Activated naive CD4-positive, alpha-beta T cell treated with anti-CD3 and anti-CD28 coated beads, Interleukin-2, amount 10 ng/mL, durations not matched to agents 7 days and 5 days (primary cell): ENCODE data around the gene NDUFAF5.

Experiments used
- CTCF ChIA-PET: fragments of 350-600 bp; sonication (Branson Sonifier 250); formaldehyde crosslinking; loops from one replicate; lab custom pipeline; 2021; ENCODE audit warnings: antibody characterized with exemption; lab: Charles Lee
- DNase-seq: peaks from one replicate; pipeline ENCODE4 v3.0.0-alpha.2; 2020
- H3K27ac Mint-ChIP-seq: one replicate; pipeline ENCODE4 v1.8.0; 2021; ENCODE audit warnings: mild to moderate bottlenecking, moderate library complexity, mixed read lengths
- H3K27me3 Mint-ChIP-seq: one replicate; pipeline ENCODE4 v1.8.0; 2021; ENCODE audit warnings: mild to moderate bottlenecking, mixed read lengths
- H3K36me3 Mint-ChIP-seq: one replicate; pipeline ENCODE4 v1.8.0; 2021; ENCODE audit warnings: mixed read lengths
- H3K4me1 Mint-ChIP-seq: one replicate; pipeline ENCODE4 v1.8.0; 2021; ENCODE audit warnings: mixed read lengths
- H3K4me3 Mint-ChIP-seq: one replicate; pipeline ENCODE4 v1.8.0; 2021; ENCODE audit warnings: mild to moderate bottlenecking, moderate library complexity, mixed read lengths
- H3K9me3 Mint-ChIP-seq: one replicate; pipeline ENCODE4 v1.8.0; 2021; ENCODE audit warnings: mixed read lengths

The NDUFAF5 gene

GRCh38 chr20:13790708-13791107 lies 5.9 kb downstream of the NDUFAF5 start:
- peaks cover 23% of the 10 kb centered on the region for H3K4me1 Mint-ChIP-seq
- no peaks in the 10 kb centered on the region for H3K27me3 Mint-ChIP-seq
- DNase-seq, result no peak
- no peak overlapping the region for H3K4me3 Mint-ChIP-seq
- H3K36me3 Mint-ChIP-seq, result peaks cover 40% of the 10 kb centered on the region
- H3K27ac Mint-ChIP-seq, result no peak overlapping the region
- CTCF ChIA-PET, result interaction anchor here (0.9 kb wide), 1 partner anchor 20 kb away, joined by 3 read pairs; no protein-coding TSS in a partner anchor
- no peaks in the 10 kb centered on the region for H3K9me3 Mint-ChIP-seq

- CTCF ChIA-PET, result interaction anchor here (0.9 to 1.5 kb wide), 3 partner anchors 7 to 28 kb away, joined by 3 read pairs; partner anchors contain the start of genes ESF1 and NDUFAF5
- no peak overlapping the region for H3K27ac Mint-ChIP-seq
- no peaks in the 10 kb centered on the region for H3K9me3 Mint-ChIP-seq
- no peaks in the 10 kb centered on the region for H3K27me3 Mint-ChIP-seq
- DNase-seq, result no peak
- H3K4me1 Mint-ChIP-seq, result peaks cover 12% of the 10 kb centered on the region
- H3K36me3 Mint-ChIP-seq, result peaks cover 47% of the 10 kb centered on the region
- no peak overlapping the region for H3K4me3 Mint-ChIP-seq
Measured at GRCh38 chr20:13791540-13792459, 7.0 kb downstream of the NDUFAF5 start.

GRCh38 chr20:13793001-13793400 lies 8.2 kb downstream of the NDUFAF5 start:
- H3K36me3 Mint-ChIP-seq, result peaks cover 46% of the 10 kb centered on the region
- H3K27ac Mint-ChIP-seq, result no peak overlapping the region
- H3K9me3 Mint-ChIP-seq, result no peaks in the 10 kb centered on the region
- CTCF ChIA-PET, result interaction anchor here (1.2 to 1.5 kb wide), 2 partner anchors 9 to 26 kb away, joined by 3 read pairs; partner anchors contain the start of genes ESF1 and NDUFAF5
- H3K4me1 Mint-ChIP-seq, result peaks cover 4% of the 10 kb centered on the region
- H3K27me3 Mint-ChIP-seq, result no peaks in the 10 kb centered on the region
- no peak for DNase-seq
- no peak overlapping the region for H3K4me3 Mint-ChIP-seq

- Mint-ChIP-seq H3K27me3 (no peaks in the 10 kb centered on the region), H3K4me1 (peaks cover 2% of the 10 kb centered on the region), H3K36me3 (peaks cover 54% of the 10 kb centered on the region), H3K4me3 (no peak overlapping the region), H3K9me3 (no peaks in the 10 kb centered on the region), H3K27ac (no peak overlapping the region)
- DNase-seq, result no peak
- CTCF ChIA-PET, result no interaction called here
Measured at GRCh38 chr20:13794667-13795066, 9.8 kb downstream of the NDUFAF5 start.

GRCh38 chr20:13799040-13799439 lies 14.2 kb downstream of the NDUFAF5 start:
- H3K4me3 Mint-ChIP-seq, result no peak overlapping the region
- DNase-seq, result no peak
- CTCF ChIA-PET, result no interaction called here
- H3K4me1 Mint-ChIP-seq, result no peaks in the 10 kb centered on the region
- no peak overlapping the region for H3K27ac Mint-ChIP-seq
- no peaks in the 10 kb centered on the region for H3K27me3 Mint-ChIP-seq
- no peaks in the 10 kb centered on the region for H3K9me3 Mint-ChIP-seq
- peaks cover 47% of the 10 kb centered on the region for H3K36me3 Mint-ChIP-seq

GRCh38 chr20:13799974-13800373 lies 15.1 kb downstream of the NDUFAF5 start:
- no peaks in the 10 kb centered on the region for H3K27me3 Mint-ChIP-seq
- CTCF ChIA-PET, result no interaction called here
- H3K36me3 Mint-ChIP-seq, result peaks cover 44% of the 10 kb centered on the region

GRCh38 chr20:13800728-13801134 lies 15.9 kb downstream of the NDUFAF5 start:
- CTCF ChIA-PET, result interaction anchor here (1.3 kb wide), 1 partner anchor 12 kb away, joined by 4 read pairs; no protein-coding TSS in a partner anchor
- Mint-ChIP-seq H3K36me3 (peaks cover 41% of the 10 kb centered on the region), H3K4me3 (no peak overlapping the region), H3K9me3 (no peaks in the 10 kb centered on the region), H3K27me3 (no peaks in the 10 kb centered on the region), H3K4me1 (no peaks in the 10 kb centered on the region), H3K27ac (no peak overlapping the region)
- no peak for DNase-seq

More at GRCh38 chr20:13799974-13800373, 15.1 kb downstream of the NDUFAF5 start:
- H3K4me1 Mint-ChIP-seq, result no peaks in the 10 kb centered on the region
- DNase-seq, result no peak
- no peak overlapping the region for H3K4me3 Mint-ChIP-seq
- H3K9me3 Mint-ChIP-seq, result no peaks in the 10 kb centered on the region
- H3K27ac Mint-ChIP-seq, result no peak overlapping the region

GRCh38 chr20:13809373-13809772 lies 24.5 kb downstream of the NDUFAF5 start:
- Mint-ChIP-seq H3K9me3 (no peaks in the 10 kb centered on the region), H3K4me1 (no peaks in the 10 kb centered on the region), H3K4me3 (no peak overlapping the region), H3K27me3 (no peaks in the 10 kb centered on the region), H3K36me3 (peaks cover 6% of the 10 kb centered on the region), H3K27ac (no peak overlapping the region)
- no peak for DNase-seq
- CTCF ChIA-PET, result interaction anchor here (1.5 kb wide), 1 partner anchor 9 kb away, joined by 10 read pairs; no protein-coding TSS in a partner anchor

GRCh38 chr20:13809855-13810254 lies 25.0 kb downstream of the NDUFAF5 start:
- Mint-ChIP-seq H3K36me3 (peaks cover 5% of the 10 kb centered on the region), H3K9me3 (no peaks in the 10 kb centered on the region), H3K27ac (no peak overlapping the region), H3K4me1 (no peaks in the 10 kb centered on the region), H3K27me3 (no peaks in the 10 kb centered on the region), H3K4me3 (no peak overlapping the region)
- no peak for DNase-seq
- CTCF ChIA-PET, result interaction anchor here (1.5 kb wide), 1 partner anchor 9 kb away, joined by 10 read pairs; no protein-coding TSS in a partner anchor

GRCh38 chr20:13810446-13810845 lies 25.6 kb downstream of the NDUFAF5 start:
- Mint-ChIP-seq H3K27me3 (no peaks in the 10 kb centered on the region), H3K36me3 (peaks cover 5% of the 10 kb centered on the region), H3K4me3 (no peak overlapping the region), H3K9me3 (no peaks in the 10 kb centered on the region), H3K27ac (no peak overlapping the region), H3K4me1 (no peaks in the 10 kb centered on the region)
- DNase-seq, result no peak
- CTCF ChIA-PET, result no interaction called here

GRCh38 chr20:13813910-13814309 lies 29.1 kb downstream of the NDUFAF5 start:
- Mint-ChIP-seq H3K27ac (no peak overlapping the region), H3K27me3 (no peaks in the 10 kb centered on the region), H3K9me3 (no peaks in the 10 kb centered on the region), H3K36me3 (peaks cover 18% of the 10 kb centered on the region), H3K4me3 (no peak overlapping the region), H3K4me1 (no peaks in the 10 kb centered on the region)
- CTCF ChIA-PET, result interaction anchor here (0.6 kb wide), 1 partner anchor 1208 kb away, joined by 3 read pairs; no protein-coding TSS in a partner anchor
- no peak for DNase-seq

GRCh38 chr20:13814672-13815071 lies 29.8 kb downstream of the NDUFAF5 start:
- Mint-ChIP-seq H3K9me3 (no peaks in the 10 kb centered on the region), H3K4me1 (no peaks in the 10 kb centered on the region), H3K36me3 (peaks cover 20% of the 10 kb centered on the region), H3K27me3 (no peaks in the 10 kb centered on the region), H3K4me3 (no peak overlapping the region), H3K27ac (no peak overlapping the region)
- no peak for DNase-seq
- CTCF ChIA-PET, result no interaction called here

GRCh38 chr20:13816757-13817156 lies 31.9 kb downstream of the NDUFAF5 start:
- H3K4me1 Mint-ChIP-seq, result no peaks in the 10 kb centered on the region
- DNase-seq, result no peak
- H3K27ac Mint-ChIP-seq, result no peak overlapping the region
- no peaks in the 10 kb centered on the region for H3K27me3 Mint-ChIP-seq
- H3K4me3 Mint-ChIP-seq, result no peak overlapping the region
- CTCF ChIA-PET, result interaction anchor here (1.3 kb wide), 1 partner anchor 29 kb away, joined by 3 read pairs; no protein-coding TSS in a partner anchor
- no peaks in the 10 kb centered on the region for H3K9me3 Mint-ChIP-seq
- peaks cover 22% of the 10 kb centered on the region for H3K36me3 Mint-ChIP-seq

GRCh38 chr20:13817342-13817741 lies 32.5 kb downstream of the NDUFAF5 start:
- no peak overlapping the region for H3K4me3 Mint-ChIP-seq
- DNase-seq, result no peak
- H3K27ac Mint-ChIP-seq, result no peak overlapping the region
- H3K27me3 Mint-ChIP-seq, result no peaks in the 10 kb centered on the region
- CTCF ChIA-PET, result interaction anchor here (1.0 kb wide), 1 partner anchor 45 kb away, joined by 3 read pairs; no protein-coding TSS in a partner anchor
- no peaks in the 10 kb centered on the region for H3K4me1 Mint-ChIP-seq
- peaks cover 20% of the 10 kb centered on the region for H3K36me3 Mint-ChIP-seq
- H3K9me3 Mint-ChIP-seq, result no peaks in the 10 kb centered on the region
